Chondrocyte (in vitro differentiated cells): ENCODE results near the gene GET3. TPM values are rescaled to one million over a fixed set of nuclear protein-coding genes. Genes with fewer than 3 reads are reported as not detected.
A peak's percentile ranks its signal among the peaks of the same experiment; 100 is the strongest.
"Not testable (repeated sequence)": the region's sequence is repeated elsewhere in the genome, so short reads cannot be mapped to it uniquely, and the experiment has no call there.

Source experiments
- DNase-seq: peaks from one replicate; pipeline ENCODE4 v3.0.0; 2021; ENCODE audit warnings: mixed read lengths, low spot score
- H3K27ac Mint-ChIP-seq: one replicate; pipeline ENCODE4 v1.8.0; 2021; ENCODE audit warnings: mild to moderate bottlenecking, moderate library complexity, mixed read lengths; ENCODE audit not compliant: unreplicated experiment
- H3K27me3 Mint-ChIP-seq: 2 replicates; pipeline ENCODE4 v1.8.0; 2021; ENCODE audit warnings: low read depth, mixed read lengths
- H3K36me3 Mint-ChIP-seq: 2 replicates; pipeline ENCODE4 v1.8.0; 2021; ENCODE audit warnings: low read depth, mixed read lengths
- H3K4me1 Mint-ChIP-seq: 2 replicates; pipeline ENCODE4 v1.8.0; 2021; ENCODE audit warnings: low read depth, mild to moderate bottlenecking, mixed read lengths
- H3K4me3 Mint-ChIP-seq: one replicate; pipeline ENCODE4 v1.8.0; 2021; ENCODE audit warnings: mild to moderate bottlenecking, moderate library complexity, mixed read lengths; ENCODE audit not compliant: unreplicated experiment
- H3K9me3 Mint-ChIP-seq: 2 replicates; pipeline ENCODE4 v1.8.0; 2021; ENCODE audit warnings: low read depth, mixed read lengths
- total RNA-seq: library from RNA; stranded (reverse); gene quantifications from 3 replicates; pipeline ENCODE4 v1.2.1, GENCODE V29; 2021
- TF ChIP-seq, protein P1 (sequence below): fragments of 200-600 bp; sonication (generic); IDR thresholded peaks from 2 replicates; pipeline ENCODE4 v1.5.0; 2021; ENCODE audit warnings: antibody characterized with exemption, mild to moderate bottlenecking, moderate library complexity

The GET3 gene
- total RNA-seq, 1 donor from 2014 or later = 48.8 TPM

DNA sequence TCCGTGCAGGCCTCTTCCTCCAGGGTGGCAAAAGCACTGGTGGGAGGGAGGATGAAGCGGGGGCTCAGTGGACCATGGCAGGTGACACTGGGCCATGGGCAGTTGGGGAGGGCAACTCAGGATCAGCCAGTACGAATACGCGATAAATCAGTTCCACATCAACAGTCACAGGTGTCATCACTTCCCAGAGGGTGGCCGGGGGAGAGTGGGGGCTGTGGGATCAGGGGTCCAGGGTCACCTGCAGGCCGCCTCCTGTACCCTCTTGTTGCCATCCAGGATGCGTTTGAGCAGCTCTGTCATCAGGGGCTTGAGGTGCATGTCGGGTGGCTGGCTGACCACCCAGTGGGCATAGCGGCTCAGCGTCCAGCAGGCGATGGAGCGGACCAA is 31.0 kb upstream of the GET3 start:
- no peak overlapping the region for H3K4me3 Mint-ChIP-seq
- DNase-seq = no peak
- H3K36me3 Mint-ChIP-seq = peaks cover 38% of the 10 kb centered on the region
- H3K27me3 Mint-ChIP-seq = no peaks in the 10 kb centered on the region
- TF ChIP-seq, protein P1, sequence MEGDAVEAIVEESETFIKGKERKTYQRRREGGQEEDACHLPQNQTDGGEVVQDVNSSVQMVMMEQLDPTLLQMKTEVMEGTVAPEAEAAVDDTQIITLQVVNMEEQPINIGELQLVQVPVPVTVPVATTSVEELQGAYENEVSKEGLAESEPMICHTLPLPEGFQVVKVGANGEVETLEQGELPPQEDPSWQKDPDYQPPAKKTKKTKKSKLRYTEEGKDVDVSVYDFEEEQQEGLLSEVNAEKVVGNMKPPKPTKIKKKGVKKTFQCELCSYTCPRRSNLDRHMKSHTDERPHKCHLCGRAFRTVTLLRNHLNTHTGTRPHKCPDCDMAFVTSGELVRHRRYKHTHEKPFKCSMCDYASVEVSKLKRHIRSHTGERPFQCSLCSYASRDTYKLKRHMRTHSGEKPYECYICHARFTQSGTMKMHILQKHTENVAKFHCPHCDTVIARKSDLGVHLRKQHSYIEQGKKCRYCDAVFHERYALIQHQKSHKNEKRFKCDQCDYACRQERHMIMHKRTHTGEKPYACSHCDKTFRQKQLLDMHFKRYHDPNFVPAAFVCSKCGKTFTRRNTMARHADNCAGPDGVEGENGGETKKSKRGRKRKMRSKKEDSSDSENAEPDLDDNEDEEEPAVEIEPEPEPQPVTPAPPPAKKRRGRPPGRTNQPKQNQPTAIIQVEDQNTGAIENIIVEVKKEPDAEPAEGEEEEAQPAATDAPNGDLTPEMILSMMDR = no peak
- H3K4me1 Mint-ChIP-seq = no peaks in the 10 kb centered on the region
- H3K27ac Mint-ChIP-seq = no peak overlapping the region
- no peaks in the 10 kb centered on the region for H3K9me3 Mint-ChIP-seq

DNA sequence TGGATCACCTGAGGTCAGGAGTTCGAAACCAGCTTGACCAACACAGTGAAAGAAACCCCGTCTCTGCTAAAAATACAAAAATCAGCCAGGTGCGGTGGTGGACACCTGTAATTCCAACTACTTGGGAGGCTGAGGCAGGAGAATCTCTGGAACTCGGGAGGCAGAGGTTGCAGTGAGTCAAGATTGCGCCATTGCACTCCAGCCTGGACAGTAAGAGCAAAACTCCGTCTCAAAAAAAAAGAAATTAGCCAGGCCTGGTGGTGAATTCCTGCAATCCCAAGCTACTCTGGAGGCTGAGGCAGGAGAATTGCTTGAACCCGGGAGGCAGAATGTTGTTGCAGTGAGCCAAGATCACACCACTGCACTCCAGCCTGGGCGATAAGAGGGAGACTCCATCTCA is 28.7 kb upstream of the GET3 start:
- TF ChIP-seq, protein P1 = no peak
- DNase-seq = no peak
- H3K4me1 Mint-ChIP-seq = no peaks in the 10 kb centered on the region
- H3K9me3 Mint-ChIP-seq = no peaks in the 10 kb centered on the region
- no peak overlapping the region for H3K27ac Mint-ChIP-seq
- H3K36me3 Mint-ChIP-seq = peaks cover 38% of the 10 kb centered on the region
- H3K27me3 Mint-ChIP-seq = no peaks in the 10 kb centered on the region
- no peak overlapping the region for H3K4me3 Mint-ChIP-seq

DNA sequence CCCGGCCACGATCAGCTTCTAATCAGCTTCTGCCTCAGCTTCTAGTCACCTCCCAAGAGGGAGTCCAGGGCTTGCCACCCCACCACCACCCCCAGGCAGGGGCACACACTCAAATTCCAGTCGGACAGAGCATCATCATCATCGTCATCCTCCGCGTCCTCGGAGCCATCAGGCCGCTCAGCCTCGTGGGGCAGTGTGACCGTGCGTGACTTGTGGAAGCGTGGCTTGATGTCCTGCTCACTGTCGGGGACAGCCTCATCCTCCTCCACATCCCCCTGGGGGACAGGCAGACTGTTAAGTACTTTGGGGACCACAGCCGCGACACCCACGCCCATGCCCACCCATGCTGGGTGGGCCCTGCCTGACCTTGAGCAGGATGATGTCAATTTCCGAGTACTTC is 26.1 kb upstream of the GET3 start:
- no peaks in the 10 kb centered on the region for H3K27me3 Mint-ChIP-seq

DNA sequence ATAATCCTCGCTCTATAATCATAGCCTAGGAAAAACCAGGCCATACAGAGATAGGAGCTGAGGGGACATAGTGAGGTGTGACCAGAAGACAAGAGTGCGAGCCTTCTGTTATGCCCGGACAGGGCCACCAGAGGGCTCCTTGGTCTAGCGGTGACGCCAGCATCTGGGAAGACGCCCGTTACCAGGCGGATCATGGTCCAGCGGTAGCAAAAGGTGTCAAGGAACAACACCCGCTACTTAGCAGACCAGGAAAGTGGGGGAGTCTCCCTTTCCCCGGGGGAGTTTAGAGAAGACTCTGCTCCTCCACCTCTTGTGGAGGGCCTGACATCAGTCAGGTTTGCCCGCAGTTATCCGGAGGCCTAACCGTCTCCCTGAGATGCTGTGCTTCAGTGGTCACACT is 25.2 kb upstream of the GET3 start:
- not testable (repeated sequence) for DNase-seq, H3K27ac Mint-ChIP-seq, H3K4me1 Mint-ChIP-seq, H3K9me3 Mint-ChIP-seq, H3K27me3 Mint-ChIP-seq, H3K4me3 Mint-ChIP-seq
- TF ChIP-seq, protein P1 = peak; percentile 73
- H3K36me3 Mint-ChIP-seq = peaks cover 29% of the 10 kb centered on the region

More for the DNA sequence above, 26.1 kb upstream of the GET3 start:
- Mint-ChIP-seq H3K9me3 (no peaks in the 10 kb centered on the region), H3K4me3 (no peak overlapping the region), H3K27ac (no peak overlapping the region), H3K36me3 (peaks cover 29% of the 10 kb centered on the region), H3K4me1 (no peaks in the 10 kb centered on the region)
- TF ChIP-seq, protein P1 = no peak
- DNase-seq = no peak

DNA sequence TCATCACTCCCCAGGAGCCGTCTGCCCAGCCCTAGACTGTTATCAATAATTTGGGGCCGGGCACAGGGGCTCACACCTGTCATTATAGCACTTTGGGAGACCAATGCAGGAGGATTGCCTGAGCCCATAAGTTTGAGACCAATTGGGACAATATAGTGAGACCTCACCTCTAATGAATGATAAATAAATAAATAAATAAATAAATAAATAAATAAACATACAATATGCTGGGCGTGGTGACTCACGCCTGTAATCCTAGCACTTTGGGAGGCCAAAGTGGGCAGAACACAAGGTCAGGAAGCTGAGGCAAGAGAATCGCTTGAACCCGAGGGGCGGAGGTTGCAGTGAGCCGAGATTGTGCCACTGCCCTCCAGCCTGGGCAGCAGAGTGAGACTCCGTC is 24.0 kb upstream of the GET3 start:
- not testable (repeated sequence) for H3K27me3 Mint-ChIP-seq, DNase-seq, H3K4me3 Mint-ChIP-seq, H3K9me3 Mint-ChIP-seq, H3K27ac Mint-ChIP-seq, H3K4me1 Mint-ChIP-seq
- peaks cover 29% of the 10 kb centered on the region for H3K36me3 Mint-ChIP-seq

DNA sequence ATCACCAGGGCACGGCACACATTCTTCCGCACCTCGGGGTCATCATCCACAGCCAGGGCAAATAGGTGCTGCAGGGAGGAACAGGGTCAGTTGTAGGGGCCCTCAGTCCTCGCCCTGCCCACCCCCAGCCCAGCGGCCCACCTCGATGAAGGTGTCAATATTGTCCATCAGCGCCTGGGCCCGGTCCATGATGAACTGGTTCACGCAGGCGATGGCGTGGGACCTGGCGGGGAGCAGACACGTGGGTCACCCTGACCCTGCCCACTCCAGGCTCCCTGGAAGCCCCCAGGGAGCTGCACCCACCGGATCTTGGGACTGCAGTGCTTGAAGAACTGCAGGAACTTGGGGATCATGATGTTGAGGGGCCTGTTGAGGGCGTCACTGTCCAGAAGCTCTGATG is 22.2 kb upstream of the GET3 start:
- TF ChIP-seq, protein P1 = no peak
- DNase-seq = peak; percentile 92
- Mint-ChIP-seq H3K27me3 (no peaks in the 10 kb centered on the region), H3K4me3 (no peak overlapping the region), H3K27ac (no peak overlapping the region), H3K4me1 (peaks cover 8% of the 10 kb centered on the region), H3K36me3 (peaks cover 30% of the 10 kb centered on the region), H3K9me3 (no peaks in the 10 kb centered on the region)
